HepG2 (cell line): ENCODE measurements around the gene TUBA4B. TPM values are rescaled to one million over a fixed set of nuclear protein-coding genes. Genes with fewer than 3 reads are reported as not detected.

Source experiments
- BRCA1 ChIP-seq: sonication (generic); formaldehyde crosslinking; IDR thresholded peaks from 2 replicates; pipeline ENCODE4 v1.4.0; 2020; ENCODE audit warnings: missing genetic modification reagents
- ELF1 ChIP-seq: sonication (generic); formaldehyde crosslinking; IDR thresholded peaks from 2 replicates; pipeline ENCODE4 v1.4.0; 2020; ENCODE audit warnings: missing genetic modification reagents
- ELF3 ChIP-seq: IDR thresholded peaks from 2 replicates; pipeline ENCODE4 v1.6.1; 2016; ENCODE audit warnings: missing genetic modification reagents, missing compliant biosample characterization
- FOXM1 ChIP-seq: sonication (generic); formaldehyde crosslinking; IDR thresholded peaks from 2 replicates; pipeline ENCODE4 v1.5.0; 2020; ENCODE audit warnings: missing genetic modification reagents
- FOXO1 ChIP-seq: sonication (generic); formaldehyde crosslinking; IDR thresholded peaks from 2 replicates; pipeline ENCODE4 v1.4.0; 2020; ENCODE audit warnings: missing genetic modification reagents
- FOXP4 ChIP-seq: sonication (generic); formaldehyde crosslinking; IDR thresholded peaks from 2 replicates; pipeline ENCODE4 v1.4.0; 2020; ENCODE audit warnings: missing genetic modification reagents
- JUNB ChIP-seq: sonication (generic); formaldehyde crosslinking; IDR thresholded peaks from 2 replicates; pipeline ENCODE4 v1.8.0; 2022; ENCODE audit warnings: missing genetic modification reagents, mild to moderate bottlenecking, borderline replicate concordance
- KDM2A ChIP-seq: sonication (generic); formaldehyde crosslinking; IDR thresholded peaks from 2 replicates; pipeline ENCODE4 v1.4.0; 2020; ENCODE audit warnings: low read depth, missing genetic modification reagents, borderline replicate concordance
- PCBP1 ChIP-seq: fragments of 200-400 bp; formaldehyde crosslinking; IDR thresholded peaks from 2 replicates; pipeline ENCODE4 v1.6.1; 2017; ENCODE audit warnings: mild to moderate bottlenecking, low read depth, low read length, borderline replicate concordance
- PRDM4 ChIP-seq: sonication (generic); formaldehyde crosslinking; IDR thresholded peaks from 2 replicates; pipeline ENCODE4 v1.9.0; 2021; ENCODE audit warnings: missing genetic modification reagents, borderline replicate concordance
- PRMT3 ChIP-seq: sonication (generic); formaldehyde crosslinking; IDR thresholded peaks from 2 replicates; pipeline ENCODE4 v1.8.1; 2022; ENCODE audit warnings: low read depth, mild to moderate bottlenecking, moderate library complexity, missing genetic modification reagents, borderline replicate concordance
- ZFP82 ChIP-seq: sonication (generic); formaldehyde crosslinking; IDR thresholded peaks from 2 replicates; pipeline ENCODE4 v1.5.1; 2020; ENCODE audit warnings: mild to moderate bottlenecking, missing genetic modification reagents, borderline replicate concordance
- ZNF382 ChIP-seq: sonication (generic); formaldehyde crosslinking; IDR thresholded peaks from 2 replicates; pipeline ENCODE4 v1.5.0; 2020; ENCODE audit warnings: missing genetic modification reagents, mild to moderate bottlenecking, borderline replicate concordance
- ZNF7 ChIP-seq: IDR thresholded peaks from 2 replicates; pipeline ENCODE4 v1.6.1; 2016; ENCODE audit warnings: missing biosample characterization, missing genetic modification reagents
- ZNF709 ChIP-seq: sonication (generic); formaldehyde crosslinking; IDR thresholded peaks from 2 replicates; pipeline ENCODE4 v1.5.0; 2020; ENCODE audit warnings: mild to moderate bottlenecking, missing genetic modification reagents
- ZNF780A ChIP-seq: sonication (generic); formaldehyde crosslinking; IDR thresholded peaks from 2 replicates; pipeline ENCODE4 v1.8.0; 2022; ENCODE audit warnings: mild to moderate bottlenecking, missing genetic modification reagents, moderate library complexity
- ZNF839 ChIP-seq: sonication (generic); formaldehyde crosslinking; IDR thresholded peaks from 2 replicates; pipeline ENCODE4 v1.4.0; 2020; ENCODE audit warnings: missing genetic modification reagents, mild to moderate bottlenecking, borderline replicate concordance
- polyA plus RNA-seq, 8 experiments: library from polyadenylated mRNA; depleted of rRNA in 3 of 8; stranded (reverse) in 7 of 8; unstranded in 1 of 8; fragments of >200 nt; fragmentation: Illumina TruSeq in 4 of 8; extraction: Trizol in 4 of 8; gene quantifications; 2 replicates each; pipeline versions ENCODE4 v1.2.1 to v1.2.3, GENCODE V29; 2011 to 2016; ENCODE audit warnings: low read depth in 4 of 8, missing spikeins in 1 of 8, mixed read lengths in 1 of 8; ENCODE audit not compliant: insufficient read depth in 1 of 8
- total RNA-seq, 5 experiments: library from RNA; depleted of rRNA; stranded (reverse); fragments of >200 nt; fragmentation: Illumina TruSeq; extraction: Trizol; gene quantifications; 2 replicates each; pipeline ENCODE4 v1.2.3, GENCODE V29; 2016; ENCODE audit warnings: low read depth in 1 of 5
- TF ChIP-seq, protein P1 (sequence below): sonication (generic); formaldehyde crosslinking; IDR thresholded peaks from 2 replicates; pipeline ENCODE4 v1.5.0; 2020; ENCODE audit warnings: missing genetic modification reagents
- TF ChIP-seq, protein P2 (sequence below): sonication (generic); formaldehyde crosslinking; IDR thresholded peaks from 2 replicates; pipeline ENCODE4 v1.4.0; 2020; ENCODE audit warnings: missing genetic modification reagents, low read depth, mild to moderate bottlenecking, borderline replicate concordance
- TF ChIP-seq, protein P3 (sequence below): sonication (generic); formaldehyde crosslinking; IDR thresholded peaks from 2 replicates; pipeline ENCODE4 v1.4.0; 2020; ENCODE audit warnings: missing genetic modification reagents

TUBA4B gene
- total and polyA plus RNA-seq, 2 of the 13 experiments (the other 11 are each of a cell fraction or from before 2014, with no cell fraction given) = 0.18 to 0.22 TPM

DNA sequence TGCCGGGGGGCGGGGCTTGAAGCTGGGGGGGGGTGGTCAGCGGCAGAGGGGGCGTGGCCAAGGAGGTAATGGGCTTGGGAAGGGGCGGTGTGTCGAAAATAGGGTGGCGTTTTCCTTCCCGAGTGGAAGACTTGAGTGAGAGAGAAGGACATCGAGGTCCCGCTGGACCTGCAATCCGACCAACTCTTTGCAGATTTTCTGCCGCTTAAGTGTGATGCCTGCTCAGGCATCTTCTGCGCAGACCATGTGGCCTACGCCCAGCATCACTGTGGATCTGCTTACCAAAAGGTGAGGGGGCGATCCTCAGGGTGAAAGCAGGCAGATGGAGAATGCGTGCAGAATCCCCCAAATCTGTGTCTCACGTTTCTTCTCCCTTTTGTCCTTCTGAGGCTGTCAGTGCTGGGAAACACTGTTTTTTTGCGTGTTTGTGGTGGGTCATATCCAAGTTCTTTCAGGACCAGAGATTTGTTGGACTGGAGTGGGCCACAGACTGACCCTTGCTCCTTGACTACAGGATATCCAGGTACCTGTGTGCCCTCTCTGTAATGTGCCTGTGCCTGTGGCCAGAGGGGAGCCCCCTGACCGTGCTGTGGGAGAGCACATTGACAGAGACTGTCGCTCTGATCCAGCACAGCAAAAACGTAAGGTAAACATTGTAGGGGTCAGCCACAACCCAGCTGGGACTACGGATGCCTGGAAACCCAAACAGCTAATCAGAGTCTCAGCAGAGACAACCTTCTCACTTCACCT is 45.7 kb upstream of the TUBA4B start (continued):
- TF ChIP-seq PRDM4 (CRISPR knock-in tag) (no peak), FOXO1 (CRISPR knock-in tag) (0 out of 2 replicates have a peak, but pooled peaks have one; percentile 42), FOXM1 (CRISPR knock-in tag) (no peak), BRCA1 (no peak), ZFP82 (no peak), ELF1 (CRISPR knock-in tag) (no peak; the same call in 1 of the 2 replicates), PRMT3 (CRISPR knock-in tag) (no peak; the same call in 1 of the 2 replicates), JUNB (CRISPR knock-in tag) (no peak), ELF3 (0 out of 2 replicates have a peak, but pooled peaks have one; percentile 5), FOXP4 (CRISPR knock-in tag) (no peak), ZNF709 (CRISPR knock-in tag) (no peak), ZNF780A (CRISPR knock-in tag) (no peak), KDM2A (CRISPR knock-in tag) (no peak; the same call in 1 of the 2 replicates), ZNF7 (CRISPR knock-in tag) (no peak), PCBP1 (no peak), ZNF382 (CRISPR knock-in tag) (no peak), ZNF839 (CRISPR knock-in tag) (0 out of 2 replicates have a peak, but pooled peaks have one; percentile 7)
- TF ChIP-seq, protein P1, sequence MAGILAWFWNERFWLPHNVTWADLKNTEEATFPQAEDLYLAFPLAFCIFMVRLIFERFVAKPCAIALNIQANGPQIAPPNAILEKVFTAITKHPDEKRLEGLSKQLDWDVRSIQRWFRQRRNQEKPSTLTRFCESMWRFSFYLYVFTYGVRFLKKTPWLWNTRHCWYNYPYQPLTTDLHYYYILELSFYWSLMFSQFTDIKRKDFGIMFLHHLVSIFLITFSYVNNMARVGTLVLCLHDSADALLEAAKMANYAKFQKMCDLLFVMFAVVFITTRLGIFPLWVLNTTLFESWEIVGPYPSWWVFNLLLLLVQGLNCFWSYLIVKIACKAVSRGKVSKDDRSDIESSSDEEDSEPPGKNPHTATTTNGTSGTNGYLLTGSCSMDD = no peak
- TF ChIP-seq, protein P2, sequence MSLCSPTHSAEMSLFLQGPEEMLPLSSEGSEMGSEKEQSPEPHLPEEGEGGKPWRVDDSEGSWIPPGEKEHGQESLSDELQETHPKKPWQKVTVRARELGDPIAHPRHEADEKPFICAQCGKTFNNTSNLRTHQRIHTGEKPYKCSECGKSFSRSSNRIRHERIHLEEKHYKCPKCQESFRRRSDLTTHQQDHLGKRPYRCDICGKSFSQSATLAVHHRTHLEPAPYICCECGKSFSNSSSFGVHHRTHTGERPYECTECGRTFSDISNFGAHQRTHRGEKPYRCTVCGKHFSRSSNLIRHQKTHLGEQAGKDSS = 0 out of 2 replicates have a peak, but pooled peaks have one; percentile 15
- TF ChIP-seq, protein P3, sequence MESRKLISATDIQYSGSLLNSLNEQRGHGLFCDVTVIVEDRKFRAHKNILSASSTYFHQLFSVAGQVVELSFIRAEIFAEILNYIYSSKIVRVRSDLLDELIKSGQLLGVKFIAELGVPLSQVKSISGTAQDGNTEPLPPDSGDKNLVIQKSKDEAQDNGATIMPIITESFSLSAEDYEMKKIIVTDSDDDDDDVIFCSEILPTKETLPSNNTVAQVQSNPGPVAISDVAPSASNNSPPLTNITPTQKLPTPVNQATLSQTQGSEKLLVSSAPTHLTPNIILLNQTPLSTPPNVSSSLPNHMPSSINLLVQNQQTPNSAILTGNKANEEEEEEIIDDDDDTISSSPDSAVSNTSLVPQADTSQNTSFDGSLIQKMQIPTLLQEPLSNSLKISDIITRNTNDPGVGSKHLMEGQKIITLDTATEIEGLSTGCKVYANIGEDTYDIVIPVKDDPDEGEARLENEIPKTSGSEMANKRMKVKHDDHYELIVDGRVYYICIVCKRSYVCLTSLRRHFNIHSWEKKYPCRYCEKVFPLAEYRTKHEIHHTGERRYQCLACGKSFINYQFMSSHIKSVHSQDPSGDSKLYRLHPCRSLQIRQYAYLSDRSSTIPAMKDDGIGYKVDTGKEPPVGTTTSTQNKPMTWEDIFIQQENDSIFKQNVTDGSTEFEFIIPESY (CRISPR knock-in tag) = no peak
